OCI-LY7 (cell line): ENCODE data around the gene CEP104.

ENCODE experiments used
- CTCF ChIP-seq: fragments of 200-600 bp; sonication (generic); conservative IDR thresholded peaks from 2 replicates; pipeline ENCODE4 v1.5.1; 2014; ENCODE audit warnings: mild to moderate bottlenecking, antibody characterized with exemption, low read length, moderate library complexity, mixed read lengths
- EZH2phosphoT487 ChIP-seq: fragments of 200-600 bp; sonication (generic); IDR thresholded peaks from 2 replicates; pipeline ENCODE4 v1.6.1; 2018; ENCODE audit warnings: low read depth, borderline replicate concordance, mild to moderate bottlenecking, mixed run types, antibody characterized with exemption, low read length, moderate library complexity, mixed read lengths

GRCh38 chr1:3905266-3905952 is 48.4 kb upstream of the CEP104 start:
- TF ChIP-seq CTCF = no peak
- TF ChIP-seq EZH2phosphoT487 = no peak
